ENCODE measurements around the gene SAA1. TPM values are rescaled to one million over a fixed set of nuclear protein-coding genes. Genes with fewer than 3 reads are reported as not detected.

SAA1 gene
- total and polyA plus RNA-seq, 9 of the 15 experiments (the other 6 are each of a cell fraction or from before 2014, with no cell fraction given) = 6.3 TPM; not detected in 8

GRCh38 chr11:18223591-18224387 is 42.3 kb upstream of the SAA1 start:
- intact Hi-C loops (cut with micrococcal nuclease) = no loop called here
- in situ Hi-C loops (cut with MboI) = no loop called here
- H3K4me1 ChIP-seq (replicated peaks in 1 of 2; ENCODE audit: control insufficient read depth in 2 of 2, insufficient read depth in 2 of 2, low read length in 2 of 2) = peaks cover 0 to 3% of the 10 kb centered on the region in 2 experiments; a peak in 1 of 5 replicates
- FAIRE-seq = no peak
- BruUV-seq (replicated peaks) = no TSS peak
- TF ChIP-seq ZNF121 (CRISPR knock-in tag; conservative IDR thresholded peaks at IDR 0.05) (no peak), MXD1 (CRISPR knock-in tag; IDR thresholded peaks at IDR 0.05; ENCODE audit: borderline replicate concordance, poor library complexity, severe bottlenecking) (no peak), NRF1 (conservative IDR thresholded peaks at IDR 0.05 in 1 of 2, IDR thresholded peaks at IDR 0.05 in 1 of 2) (no peak), PBX2 (CRISPR knock-in tag; IDR thresholded peaks at IDR 0.05; ENCODE audit: low read depth) (no peak), PBX2 (tag; conservative IDR thresholded peaks at IDR 0.05; ENCODE audit: low read depth) (no peak), HEY1 (CRISPR knock-in tag; IDR thresholded peaks at IDR 0.05; ENCODE audit: borderline replicate concordance) (no peak), COPS2 (conservative IDR thresholded peaks at IDR 0.05) (no peak)
- H3K27me3 ChIP-seq (ENCODE audit: control insufficient read depth in 2 of 2, insufficient read depth in 2 of 2, low read length in 2 of 2) = peaks cover 0 to 6% of the 10 kb centered on the region in 2 experiments; a peak in 1 of 5 replicates
- no peak overlapping the region for H3K27ac ChIP-seq (ENCODE audit: extremely low read depth, low read depth, low read length)
- H3K4me3 ChIP-seq = no peak overlapping the region
- no peaks in the 10 kb centered on the region for H3K9me1 ChIP-seq (ENCODE audit: control insufficient read depth, insufficient read depth, low read length)
- no peaks in the 10 kb centered on the region for H3K36me3 ChIP-seq (ENCODE audit: control insufficient read depth, insufficient read depth, low read length)
- H4K20me1 ChIP-seq (replicated peaks; ENCODE audit: control insufficient read depth, insufficient read depth, low read length) = no peaks in the 10 kb centered on the region
- no peak for DNase-seq (ENCODE audit: extremely low read depth in 1 of 4, low spot score in 3 of 4)
- WGBS (ENCODE audit: insufficient coverage, low coverage, missing lambda C conversion rate) = 2% methylated on average over 3 of the region's 3 CpGs
- no peak overlapping the region for H3K4me2 ChIP-seq (ENCODE audit: insufficient read depth, low read length)
- H3K79me2 ChIP-seq (ENCODE audit: control insufficient read depth, insufficient read depth, low read length) = no peaks in the 10 kb centered on the region
- no peak for ATAC-seq
- ChIA-PET CTCF (ENCODE audit: low intra/inter-chr PET ratio) (no interaction called here), POLR2A (no interaction called here)
- H3K9ac ChIP-seq (ENCODE audit: insufficient read depth in 1 of 2, low read depth in 2 of 2, low read length in 2 of 2) = no peak overlapping the region
- H2AFZ ChIP-seq (ENCODE audit: low read depth, low read length) = no peak overlapping the region
- H3K9me3 ChIP-seq (replicated peaks; ENCODE audit: control insufficient read depth, insufficient read depth, low read depth, low read length) = no peaks in the 10 kb centered on the region

All from K562 (cell line).